GM15510 (cell line): ENCODE measurements around the gene ACP7.

Experiments
- POLR2A ChIP-seq: IDR thresholded peaks from 3 replicates; pipeline ENCODE4 v1.6.1; 2011; ENCODE audit warnings: borderline replicate concordance; ENCODE audit not compliant: insufficient read length; ENCODE audit errors: extremely low read depth

Gene ACP7

DNA sequence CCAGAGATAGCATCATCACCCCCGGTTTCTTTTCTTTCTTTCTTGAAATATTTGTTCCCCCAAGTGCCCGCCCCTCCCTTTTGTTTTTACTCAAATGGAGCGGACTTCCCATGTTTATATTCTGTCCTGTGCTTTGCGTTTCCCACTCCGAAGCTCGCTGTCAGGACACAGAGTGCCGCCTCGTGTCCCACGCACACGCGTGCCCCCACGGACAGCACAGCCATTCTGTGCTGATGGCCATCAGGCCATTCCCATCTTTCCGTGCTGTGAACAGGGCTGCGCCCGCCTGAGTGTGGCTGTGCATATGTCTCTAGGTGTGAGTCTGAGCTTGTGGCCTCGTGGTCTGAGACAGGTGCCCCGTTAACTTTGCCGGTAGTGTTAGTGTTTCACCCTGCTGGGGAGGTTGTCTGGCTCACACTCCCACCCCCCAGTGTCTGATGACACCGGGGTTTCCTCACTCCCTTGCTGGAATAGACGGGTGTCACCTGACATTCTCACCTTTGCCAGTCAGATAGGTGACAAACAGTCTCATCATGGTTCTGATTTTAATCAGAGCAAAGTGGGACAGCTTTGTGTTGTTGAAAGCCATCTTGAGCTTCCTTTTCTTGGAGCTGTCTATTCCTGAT, 48.3 kb downstream of the ACP7 start:
- no peak for TF ChIP-seq POLR2A

DNA sequence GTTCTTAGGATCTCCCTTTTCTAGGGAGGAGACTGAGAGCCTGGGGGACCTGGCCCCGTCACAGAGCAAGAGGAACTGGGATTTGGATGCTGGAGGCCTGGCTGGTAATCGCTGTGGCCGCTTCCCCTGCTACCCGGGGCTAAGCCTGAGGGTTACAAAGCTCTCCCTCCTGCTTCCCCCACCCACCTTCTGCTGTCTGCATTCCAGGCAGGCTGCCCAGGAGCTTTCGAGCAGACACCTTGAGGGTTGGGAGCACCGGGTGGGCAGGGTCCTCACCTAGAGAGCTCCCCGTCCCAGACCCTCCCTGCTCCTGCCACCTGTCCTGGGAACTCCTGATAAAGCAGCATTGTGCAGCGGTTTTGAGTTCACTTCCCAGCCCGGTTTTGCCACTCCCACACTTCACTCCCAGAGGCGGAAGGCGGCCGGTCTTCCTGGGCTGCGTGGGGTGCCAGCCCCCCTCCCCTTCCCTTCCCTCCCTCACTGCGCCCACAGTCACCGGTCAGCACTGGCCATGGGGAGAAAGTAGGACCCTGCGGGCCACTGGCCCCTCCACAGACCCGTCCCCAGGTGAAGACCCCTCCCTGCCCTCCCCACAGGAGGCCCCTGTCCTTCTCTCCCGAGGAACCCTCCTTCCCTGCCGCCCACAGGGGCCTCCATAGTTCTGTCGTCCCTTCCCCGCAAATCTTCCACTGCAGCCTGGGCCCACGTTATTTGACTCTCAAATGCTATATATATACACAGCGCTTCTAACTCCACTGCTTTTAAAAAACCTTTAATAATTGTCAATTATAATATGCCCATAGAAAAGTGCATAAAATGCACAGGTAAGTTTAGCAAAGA, 49.5 kb downstream of the ACP7 start:
- no peak for TF ChIP-seq POLR2A

DNA sequence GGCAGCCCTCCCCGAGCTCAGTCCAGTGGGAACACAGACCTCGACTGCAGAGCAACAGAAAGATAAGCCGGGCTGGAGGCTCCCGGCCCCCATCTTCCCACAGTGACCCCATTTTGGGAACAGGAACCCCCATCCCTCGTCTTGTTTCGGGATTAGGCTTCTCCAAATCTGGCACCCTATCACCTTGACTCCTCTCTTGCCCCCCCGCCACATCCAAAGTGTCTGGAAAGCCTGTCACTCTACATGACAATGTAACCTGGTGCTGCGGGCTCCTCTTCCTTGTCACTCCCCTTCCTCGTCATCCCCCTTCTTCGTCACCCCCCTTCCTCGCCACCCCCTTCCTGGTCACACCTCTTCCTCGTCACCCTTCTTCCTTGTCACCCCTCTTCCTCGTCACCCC, 51.5 kb downstream of the ACP7 start:
- no peak for TF ChIP-seq POLR2A

DNA sequence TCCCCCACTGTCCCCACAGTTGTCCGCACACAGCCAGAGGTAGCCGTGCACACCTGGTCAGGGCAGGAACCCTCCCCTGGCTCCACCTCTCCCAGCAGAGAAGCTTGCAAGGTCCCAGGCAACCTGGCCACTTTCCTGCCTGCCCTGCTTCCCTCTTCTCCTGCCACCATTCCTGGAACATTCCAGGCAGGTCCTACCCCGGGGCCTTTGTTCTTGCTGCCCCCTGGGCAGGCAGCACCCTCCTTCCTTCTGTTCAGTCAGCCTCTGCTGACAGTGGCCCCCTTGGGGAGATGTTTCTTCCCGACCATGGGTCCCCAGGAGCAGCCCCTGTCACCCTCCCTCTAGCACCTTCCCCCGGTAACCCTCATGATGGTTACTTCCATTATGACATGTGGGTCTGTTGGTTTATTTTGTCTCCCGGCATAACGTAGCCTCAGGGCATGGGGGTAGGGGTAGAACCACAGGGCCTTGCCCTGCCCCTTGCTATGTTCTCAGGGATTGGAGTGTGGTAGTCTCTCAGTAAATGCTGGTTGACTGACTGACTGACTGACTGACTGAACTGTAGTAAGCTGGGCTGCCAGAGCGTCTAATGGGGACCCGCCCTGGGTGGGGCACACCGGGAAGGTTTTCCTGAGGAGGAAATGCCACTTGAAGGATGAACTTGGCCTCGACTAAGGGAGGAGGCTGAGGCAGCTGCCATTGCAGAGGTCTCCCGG, 52.2 kb downstream of the ACP7 start:
- TF ChIP-seq POLR2A: no peak

DNA sequence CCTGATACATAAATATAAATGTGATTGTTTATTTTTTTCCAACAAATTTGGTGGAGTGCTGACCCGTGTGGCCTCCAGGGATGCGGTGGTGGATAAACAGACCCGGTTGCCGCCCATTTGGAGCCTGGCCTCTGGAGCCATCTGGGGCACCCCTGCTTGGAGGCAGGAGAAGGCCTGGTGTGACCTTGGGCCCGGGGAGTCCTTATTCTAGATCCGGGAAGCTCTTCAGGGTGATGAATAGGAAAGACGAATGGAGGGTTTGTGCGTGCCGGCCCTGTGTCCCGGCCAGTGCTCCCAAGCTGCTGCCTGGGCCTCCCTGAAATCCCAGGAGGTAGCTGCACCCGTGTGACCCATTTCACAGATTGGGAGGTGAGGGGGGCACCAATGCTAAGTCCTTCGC, 53.0 kb downstream of the ACP7 start:
- TF ChIP-seq POLR2A: no peak

DNA sequence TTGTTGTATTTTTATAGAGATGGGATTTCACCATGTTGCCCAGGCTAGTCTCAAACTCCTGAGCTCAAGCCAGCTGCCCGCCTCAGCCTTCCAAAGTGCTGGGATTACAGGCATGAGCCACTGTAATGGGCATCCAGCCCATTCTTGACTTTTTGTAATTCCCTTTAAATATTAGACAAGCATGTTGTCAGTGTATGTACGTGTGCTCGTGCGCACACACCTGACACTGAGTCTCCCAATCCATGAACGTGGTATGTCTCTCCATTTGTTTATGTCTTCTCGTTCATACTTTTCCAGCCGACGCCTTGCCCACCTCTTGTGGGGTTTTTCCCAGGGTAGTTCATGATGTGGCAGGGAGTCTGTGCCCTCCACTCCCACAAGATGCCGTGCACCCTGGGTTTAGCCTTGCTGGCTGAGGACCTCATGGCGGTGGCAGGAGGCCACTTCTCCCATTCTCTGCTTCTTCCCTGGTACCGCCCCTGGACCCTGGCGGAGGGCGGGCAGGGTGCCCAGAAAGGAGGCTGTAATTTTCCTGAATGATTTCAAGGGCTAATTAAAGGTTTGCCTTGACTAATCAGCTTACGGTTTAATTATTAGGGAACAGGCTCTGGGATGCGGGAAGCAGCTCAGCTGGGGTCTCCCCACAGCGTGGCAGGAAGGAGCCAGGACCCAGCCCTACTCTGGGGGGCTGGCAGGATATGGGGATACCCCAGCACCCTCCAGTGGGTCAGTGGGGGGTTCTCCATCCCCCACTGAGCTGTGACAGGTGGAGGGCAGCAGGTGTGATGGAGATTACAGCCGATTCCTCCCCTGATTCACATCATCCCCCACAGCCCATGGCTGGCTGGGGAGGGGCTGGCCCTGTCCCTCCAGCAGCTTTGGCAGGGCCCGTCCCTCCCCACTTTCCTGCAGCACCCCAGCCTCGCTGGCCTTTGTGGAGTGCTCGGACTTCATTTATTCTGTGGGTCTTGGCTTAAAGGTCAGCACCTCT, 54.3 kb downstream of the ACP7 start:
- TF ChIP-seq POLR2A: no peak

DNA sequence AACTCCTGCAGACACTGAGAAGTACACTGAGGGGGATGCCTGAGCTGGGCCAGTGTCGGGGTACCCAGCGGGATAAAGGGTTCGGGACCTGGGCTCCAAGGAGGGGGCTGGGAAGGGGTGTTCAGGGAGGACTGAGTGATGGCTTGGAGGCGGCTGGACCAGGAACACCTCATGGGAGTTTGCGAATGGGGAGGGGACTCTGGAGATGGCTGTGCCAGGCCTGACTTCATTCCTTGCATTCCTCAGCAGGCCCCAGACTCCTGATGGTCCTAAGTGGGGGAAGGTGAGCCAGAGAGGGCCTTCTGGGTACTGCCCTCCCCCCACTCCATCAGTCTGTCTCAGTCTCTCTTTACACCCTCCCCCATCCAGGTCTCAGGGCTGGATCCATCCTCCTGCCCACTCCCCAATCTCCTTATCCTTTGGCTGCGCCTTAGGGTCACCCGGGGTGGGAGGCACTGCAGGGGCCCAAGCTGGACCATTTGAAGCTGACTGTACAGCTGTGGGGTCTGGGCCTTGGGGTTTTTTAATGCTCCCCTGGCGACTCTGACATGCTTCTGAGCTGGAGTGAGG, 55.2 kb downstream of the ACP7 start:
- TF ChIP-seq POLR2A: no peak

DNA sequence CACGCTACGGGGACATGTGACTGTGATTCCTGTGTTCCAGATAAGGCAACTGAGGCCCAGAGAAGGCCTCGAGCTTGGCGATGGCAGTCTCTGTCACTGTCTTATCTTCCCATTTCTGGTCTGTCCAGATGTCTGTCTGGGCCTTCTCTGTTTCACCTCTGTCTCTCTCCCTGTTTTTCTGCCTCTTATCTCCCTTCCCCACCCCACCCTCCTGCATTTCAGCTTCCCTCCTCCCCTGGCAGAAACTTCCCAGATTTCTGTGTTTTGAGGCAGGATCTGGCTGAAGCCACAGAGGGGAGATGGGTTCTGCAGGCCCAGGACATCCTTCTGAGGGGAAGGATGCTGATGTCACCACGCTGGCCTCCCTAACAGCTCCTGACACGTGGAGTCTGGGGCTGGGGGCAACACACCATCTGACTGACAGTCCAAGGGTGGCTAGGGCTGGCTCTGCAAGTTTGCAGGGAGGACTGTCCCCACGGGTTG, 55.8 kb downstream of the ACP7 start:
- TF ChIP-seq POLR2A: no peak

DNA sequence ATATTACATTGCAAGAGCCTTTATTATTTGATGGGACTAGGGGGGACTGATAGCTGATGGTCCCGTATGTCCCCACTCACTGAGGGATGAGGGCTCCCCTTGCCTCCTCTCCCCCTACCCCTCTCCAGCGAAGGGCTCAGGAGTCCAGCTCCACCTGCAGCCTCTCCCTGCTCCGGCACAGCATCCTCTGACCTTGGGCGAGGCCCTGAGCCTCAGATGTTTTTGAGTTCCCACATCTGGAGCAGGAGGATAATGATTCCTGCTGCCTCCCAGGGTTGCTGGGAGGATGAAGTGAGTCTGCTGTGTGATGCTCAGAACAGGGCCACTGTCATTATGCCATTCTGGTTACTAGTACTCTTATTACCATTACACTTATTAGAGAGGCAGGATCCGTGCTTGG, 56.4 kb downstream of the ACP7 start:
- no peak for TF ChIP-seq POLR2A

DNA sequence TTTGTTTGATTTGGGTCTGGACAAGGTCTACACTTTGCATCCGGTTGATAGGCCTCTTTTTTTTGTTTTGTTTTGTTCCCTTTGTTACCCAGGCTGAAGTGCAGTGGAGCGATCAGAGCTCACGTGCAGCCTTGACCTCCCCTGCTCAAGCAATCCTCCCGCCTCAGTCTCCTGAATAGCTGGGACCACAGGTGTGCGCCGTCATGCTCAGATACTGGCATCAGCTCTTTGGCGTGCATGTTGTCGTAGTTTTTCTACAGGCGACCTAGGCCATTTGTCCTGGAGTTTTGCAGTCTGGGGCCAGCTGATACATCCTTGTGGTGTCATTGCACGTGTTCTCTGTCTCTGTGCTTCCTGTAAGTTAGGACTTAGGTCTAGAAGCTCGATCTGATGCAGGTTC, 57.8 kb downstream of the ACP7 start:
- no peak for TF ChIP-seq POLR2A

DNA sequence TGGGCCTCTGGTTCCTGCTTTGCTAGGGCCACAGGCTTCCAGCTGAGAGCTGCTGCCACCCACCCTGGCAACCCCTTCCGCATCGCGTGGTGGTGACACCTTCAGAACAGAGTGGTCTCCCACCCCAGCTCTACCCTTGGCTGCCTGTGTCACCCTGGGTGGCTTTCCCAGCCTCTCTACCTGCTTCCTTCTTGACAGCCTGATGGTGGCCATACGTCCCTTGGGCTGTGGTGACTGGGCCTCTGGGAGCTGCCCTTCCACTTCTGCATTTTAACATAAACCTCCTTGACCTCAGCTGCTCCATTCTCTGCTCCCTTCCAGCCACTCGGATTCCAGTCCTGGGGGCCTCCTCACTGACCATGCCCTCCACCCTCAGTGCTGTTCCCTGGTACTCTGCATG, 58.5 kb downstream of the ACP7 start:
- TF ChIP-seq POLR2A: no peak

DNA sequence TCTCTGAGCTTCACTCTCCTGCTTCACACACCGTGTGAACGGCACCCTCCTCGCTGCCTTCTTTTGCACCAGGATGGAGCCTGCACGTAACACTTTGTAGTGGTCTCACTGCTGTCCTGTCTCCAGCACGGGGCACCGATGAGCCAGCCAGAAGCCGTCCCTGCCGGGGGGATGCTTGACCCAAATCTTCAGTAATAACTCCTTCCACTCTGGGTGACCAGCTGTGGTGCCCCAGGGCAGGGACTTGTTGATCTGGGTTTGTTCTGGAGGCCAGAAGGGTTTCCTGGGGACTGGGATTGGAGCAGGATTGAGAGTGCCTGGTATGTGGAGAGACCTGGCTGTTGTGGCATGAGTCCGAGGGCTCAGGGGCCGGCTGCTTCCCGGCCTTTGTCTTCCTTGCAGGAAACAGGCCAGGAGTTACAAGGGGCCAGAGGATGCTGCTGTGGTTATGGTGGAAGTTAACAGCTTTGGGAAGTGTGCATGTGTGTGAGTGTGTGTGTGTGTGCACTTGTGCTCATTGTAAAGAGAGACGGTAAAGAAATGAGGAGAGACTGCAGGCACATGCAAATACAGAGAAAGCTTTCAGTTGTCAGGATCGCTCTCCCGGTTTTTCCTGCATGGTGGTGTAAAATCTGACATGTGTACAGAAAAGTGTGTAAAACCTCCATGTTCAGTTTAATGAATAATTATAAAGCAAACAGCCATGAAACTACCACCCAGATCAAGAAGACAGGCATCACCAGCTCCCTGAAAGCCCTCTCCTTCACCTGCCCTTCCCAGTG, 60.3 kb downstream of the ACP7 start:
- no peak for TF ChIP-seq POLR2A
